CD8-positive, alpha-beta memory T cell (primary cell): ENCODE results near the gene INAFM1. TPM values are rescaled to one million over a fixed set of nuclear protein-coding genes. Genes with fewer than 3 reads are reported as not detected.
A peak's percentile ranks its signal among the peaks of the same experiment; 100 is the strongest.

ENCODE experiments used
- CTCF ChIA-PET: fragments of 350-600 bp; sonication (Branson Sonifier 250); formaldehyde crosslinking; loops from one replicate; lab custom pipeline; 2021; ENCODE audit warnings: antibody characterized with exemption; lab: Charles Lee
- POLR2A ChIA-PET: fragments of 350-600 bp; sonication (Branson Sonifier 250); formaldehyde crosslinking; loops from one replicate; lab custom pipeline; 2021; ENCODE audit warnings: antibody characterized with exemption; lab: Charles Lee
- DNase-seq, 5 donors: peaks; one replicate each; pipeline versions ENCODE4 v3.0.0 to v3.0.0-alpha.2; 2020 to 2022; ENCODE audit warnings: mixed read lengths in 1 of 5
- H3K27ac ChIP-seq: one replicate; pipeline ENCODE4 v1.7.0; 2013; ENCODE audit warnings: low read depth, mild to moderate bottlenecking, low read length, moderate library complexity
- H3K27me3 ChIP-seq: 2 replicates; pipeline ENCODE4 v1.7.0; 2013; ENCODE audit warnings: low read length, mild to moderate bottlenecking; ENCODE audit not compliant: insufficient read depth, poor library complexity, severe bottlenecking
- H3K36me3 ChIP-seq: 2 replicates; pipeline ENCODE4 v1.7.0; 2013; ENCODE audit warnings: mild to moderate bottlenecking, low read length, moderate library complexity; ENCODE audit not compliant: insufficient read depth
- H3K4me1 ChIP-seq: 2 replicates; pipeline ENCODE4 v1.7.0; 2013; ENCODE audit warnings: mild to moderate bottlenecking, low read length, moderate library complexity; ENCODE audit not compliant: insufficient read depth
- H3K4me3 ChIP-seq: 2 replicates; pipeline ENCODE4 v1.7.0; 2013; ENCODE audit warnings: mild to moderate bottlenecking, low read length
- H3K9me3 ChIP-seq: 2 replicates; pipeline ENCODE4 v1.7.0; 2013; ENCODE audit warnings: mild to moderate bottlenecking, low read length
- H3K27ac Mint-ChIP-seq, 8 donors: one replicate each; pipeline ENCODE4 v1.8.0; 2020 to 2021; ENCODE audit warnings: mixed read lengths in 8 of 8, mild to moderate bottlenecking in 6 of 8, inconsistent platforms in 3 of 8, moderate library complexity in 3 of 8
- H3K27me3 Mint-ChIP-seq, 2 donors: one replicate each; pipeline ENCODE4 v1.8.0; 2020 to 2021; ENCODE audit warnings: mixed read lengths in 2 of 2, mild to moderate bottlenecking in 1 of 2, moderate library complexity in 1 of 2
- H3K36me3 Mint-ChIP-seq, 3 donors: one replicate each; pipeline ENCODE4 v1.8.0; 2020 to 2021; ENCODE audit warnings: mixed read lengths in 3 of 3, inconsistent platforms in 1 of 3, mild to moderate bottlenecking in 1 of 3
- H3K4me1 Mint-ChIP-seq, 3 donors: one replicate each; pipeline ENCODE4 v1.8.0; 2020 to 2021; ENCODE audit warnings: mixed read lengths in 3 of 3, inconsistent platforms in 1 of 3, mild to moderate bottlenecking in 1 of 3
- H3K4me3 Mint-ChIP-seq, 7 donors: one replicate each; pipeline ENCODE4 v1.8.0; 2020 to 2021; ENCODE audit warnings: mixed read lengths in 7 of 7, mild to moderate bottlenecking in 6 of 7, moderate library complexity in 4 of 7, inconsistent platforms in 2 of 7
- H3K9me3 Mint-ChIP-seq, 5 donors: one replicate each; pipeline ENCODE4 v1.8.0; 2020 to 2022; ENCODE audit warnings: mixed read lengths in 5 of 5, mild to moderate bottlenecking in 3 of 5, moderate library complexity in 2 of 5, inconsistent platforms in 1 of 5
- polyA plus RNA-seq: library from polyadenylated mRNA; unstranded; fragments of 300-500 nt; fragmentation: Illumina TruSeq; gene quantifications from one replicate; pipeline ENCODE4 v1.2.3, GENCODE V29; 2021
- total RNA-seq, 2 experiments: library from RNA; stranded (reverse); gene quantifications; one replicate each; pipeline ENCODE4 v1.2.3, GENCODE V29; 2021

The INAFM1 gene
- total and polyA plus RNA-seq, 3 experiments from 2014 or later: 2.3 to 9.3 (median 7.3) TPM

GRCh38 chr19:47315125-47315821, 40.6 kb downstream of the INAFM1 start:
- CTCF ChIA-PET: no interaction called here
- Mint-ChIP-seq H3K36me3 (no peaks in the 10 kb centered on the region), H3K9me3 (no peaks in the 10 kb centered on the region), H3K4me1 (no peaks in the 10 kb centered on the region), H3K4me3 (no peak overlapping the region), H3K27ac (no peak overlapping the region), H3K27me3 (peaks cover 10 to 36% of the 10 kb centered on the region in 2 donors)
- POLR2A ChIA-PET: no interaction called here
- no peaks in the 10 kb centered on the region for H3K4me1 ChIP-seq
- H3K27me3 ChIP-seq: no peaks in the 10 kb centered on the region
- no peaks in the 10 kb centered on the region for H3K36me3 ChIP-seq
- peak overlapping the region; percentile 61 for H3K27ac ChIP-seq
- H3K9me3 ChIP-seq: no peaks in the 10 kb centered on the region
- DNase-seq: no peak
- no peak overlapping the region for H3K4me3 ChIP-seq

- no peak overlapping the region for H3K4me3 Mint-ChIP-seq
- H3K9me3 Mint-ChIP-seq: no peaks in the 10 kb centered on the region
- no peak overlapping the region for H3K27ac Mint-ChIP-seq
- Histone ChIP-seq H3K36me3 (no peaks in the 10 kb centered on the region), H3K27ac (no peak overlapping the region), H3K9me3 (no peaks in the 10 kb centered on the region), H3K4me1 (no peaks in the 10 kb centered on the region), H3K4me3 (no peak overlapping the region), H3K27me3 (no peaks in the 10 kb centered on the region)
- H3K36me3 Mint-ChIP-seq: no peaks in the 10 kb centered on the region
- H3K27me3 Mint-ChIP-seq: peaks cover 13 to 39% of the 10 kb centered on the region in 2 donors
- CTCF ChIA-PET: interaction anchor here (1.2 kb wide), 1 partner anchor 11 kb away, joined by 4 read pairs; no protein-coding TSS in a partner anchor
- H3K4me1 Mint-ChIP-seq: no peaks in the 10 kb centered on the region
- no peak for DNase-seq
- POLR2A ChIA-PET: no interaction called here
Observed at GRCh38 chr19:47316513-47316912, 41.8 kb downstream of the INAFM1 start.

- H3K27me3 Mint-ChIP-seq: peaks cover 18 to 57% of the 10 kb centered on the region in 2 donors
- ChIA-PET CTCF (no interaction called here), POLR2A (no interaction called here)
- Histone ChIP-seq H3K36me3 (no peaks in the 10 kb centered on the region), H3K9me3 (no peaks in the 10 kb centered on the region), H3K27me3 (no peaks in the 10 kb centered on the region), H3K4me1 (no peaks in the 10 kb centered on the region), H3K4me3 (no peak overlapping the region), H3K27ac (no peak overlapping the region)
- H3K36me3 Mint-ChIP-seq: no peaks in the 10 kb centered on the region
- no peaks in the 10 kb centered on the region for H3K4me1 Mint-ChIP-seq
- no peak overlapping the region for H3K4me3 Mint-ChIP-seq
- no peak overlapping the region for H3K27ac Mint-ChIP-seq
- no peak for DNase-seq
- H3K9me3 Mint-ChIP-seq: peaks cover 0 to 1% (median 0%) of the 10 kb centered on the region in 5 donors
Observed at GRCh38 chr19:47319923-47320871, 45.5 kb downstream of the INAFM1 start.

- no peak overlapping the region for H3K4me3 Mint-ChIP-seq
- H3K27me3 Mint-ChIP-seq: peaks cover 24 to 50% of the 10 kb centered on the region in 2 donors
- no peaks in the 10 kb centered on the region for H3K36me3 ChIP-seq
- H3K9me3 ChIP-seq: no peaks in the 10 kb centered on the region
- ChIA-PET CTCF (no interaction called here), POLR2A (no interaction called here)
- no peaks in the 10 kb centered on the region for H3K36me3 Mint-ChIP-seq
- no peaks in the 10 kb centered on the region for H3K27me3 ChIP-seq
- H3K4me1 ChIP-seq: no peaks in the 10 kb centered on the region
- H3K27ac Mint-ChIP-seq: no peak overlapping the region
- H3K27ac ChIP-seq: no peak overlapping the region
- H3K4me3 ChIP-seq: no peak overlapping the region
- peaks cover 0 to 1% (median 0%) of the 10 kb centered on the region in 5 donors for H3K9me3 Mint-ChIP-seq
- H3K4me1 Mint-ChIP-seq: no peaks in the 10 kb centered on the region
- no peak for DNase-seq
Observed at GRCh38 chr19:47321630-47322029, 46.9 kb downstream of the INAFM1 start.

GRCh38 chr19:47322058-47322457, 47.4 kb downstream of the INAFM1 start:
- H3K4me1 ChIP-seq: no peaks in the 10 kb centered on the region
- H3K9me3 ChIP-seq: no peaks in the 10 kb centered on the region
- Mint-ChIP-seq H3K9me3 (peaks cover 0 to 1% (median 0%) of the 10 kb centered on the region in 5 donors), H3K4me3 (no peak overlapping the region), H3K27ac (no peak overlapping the region), H3K36me3 (no peaks in the 10 kb centered on the region), H3K4me1 (no peaks in the 10 kb centered on the region), H3K27me3 (peaks cover 24 to 49% of the 10 kb centered on the region in 2 donors)
- H3K4me3 ChIP-seq: no peak overlapping the region
- no peaks in the 10 kb centered on the region for H3K36me3 ChIP-seq
- no peak for DNase-seq
- no peak overlapping the region for H3K27ac ChIP-seq
- ChIA-PET CTCF (no interaction called here), POLR2A (no interaction called here)
- no peaks in the 10 kb centered on the region for H3K27me3 ChIP-seq

- no peak for DNase-seq
- no peaks in the 10 kb centered on the region for H3K4me1 Mint-ChIP-seq
- H3K36me3 Mint-ChIP-seq: no peaks in the 10 kb centered on the region
- ChIA-PET CTCF (no interaction called here), POLR2A (no interaction called here)
- no peak overlapping the region for H3K4me3 ChIP-seq
- H3K4me3 Mint-ChIP-seq: no peak overlapping the region
- no peak overlapping the region for H3K27ac Mint-ChIP-seq
- H3K36me3 ChIP-seq: no peaks in the 10 kb centered on the region
- no peaks in the 10 kb centered on the region for H3K9me3 ChIP-seq
- no peak overlapping the region for H3K27ac ChIP-seq
- H3K4me1 ChIP-seq: no peaks in the 10 kb centered on the region
- peaks cover 18 to 48% of the 10 kb centered on the region in 2 donors for H3K27me3 Mint-ChIP-seq
- no peaks in the 10 kb centered on the region for H3K27me3 ChIP-seq
- peaks cover 0 to 1% (median 0%) of the 10 kb centered on the region in 5 donors for H3K9me3 Mint-ChIP-seq
Observed at GRCh38 chr19:47323409-47323808, 48.7 kb downstream of the INAFM1 start.

- ChIA-PET CTCF (no interaction called here), POLR2A (no interaction called here)
- no peak overlapping the region for H3K4me3 ChIP-seq
- no peak overlapping the region for H3K27ac ChIP-seq
- no peak overlapping the region for H3K4me3 Mint-ChIP-seq
- H3K4me1 Mint-ChIP-seq: no peaks in the 10 kb centered on the region
- no peaks in the 10 kb centered on the region for H3K36me3 ChIP-seq
- H3K36me3 Mint-ChIP-seq: no peaks in the 10 kb centered on the region
- H3K9me3 ChIP-seq: no peaks in the 10 kb centered on the region
- H3K27me3 ChIP-seq: no peaks in the 10 kb centered on the region
- H3K4me1 ChIP-seq: no peaks in the 10 kb centered on the region
- H3K27ac Mint-ChIP-seq: no peak overlapping the region
- no peak for DNase-seq
- H3K9me3 Mint-ChIP-seq: peaks cover 0 to 1% (median 0%) of the 10 kb centered on the region in 5 donors
- H3K27me3 Mint-ChIP-seq: peaks cover 18 to 48% of the 10 kb centered on the region in 2 donors
Observed at GRCh38 chr19:47323872-47324271, 49.2 kb downstream of the INAFM1 start.

- ChIA-PET POLR2A (no interaction called here), CTCF (no interaction called here)
- H3K27ac Mint-ChIP-seq: no peak overlapping the region
- H3K36me3 ChIP-seq: no peaks in the 10 kb centered on the region
- no peaks in the 10 kb centered on the region for H3K36me3 Mint-ChIP-seq
- H3K9me3 Mint-ChIP-seq: peaks cover 0 to 1% (median 0%) of the 10 kb centered on the region in 5 donors
- H3K4me3 Mint-ChIP-seq: no peak overlapping the region
- no peak overlapping the region for H3K27ac ChIP-seq
- peaks cover 18 to 47% of the 10 kb centered on the region in 2 donors for H3K27me3 Mint-ChIP-seq
- H3K4me1 Mint-ChIP-seq: no peaks in the 10 kb centered on the region
- no peaks in the 10 kb centered on the region for H3K27me3 ChIP-seq
- DNase-seq: no peak
- no peaks in the 10 kb centered on the region for H3K9me3 ChIP-seq
- H3K4me1 ChIP-seq: no peaks in the 10 kb centered on the region
- H3K4me3 ChIP-seq: no peak overlapping the region
Observed at GRCh38 chr19:47324502-47324901, 49.8 kb downstream of the INAFM1 start.
